HG02840 (cell line): ENCODE results near the gene URB1.
"Not testable (repeated sequence)": the region's sequence is repeated elsewhere in the genome, so short reads cannot be mapped to it uniquely, and the experiment has no call there.

Experiments used
- ATAC-seq: cut with Tn5 transposase; IDR thresholded peaks from one replicate; pipeline ENCODE4 v1.9.1; 2021; ENCODE audit warnings: mild to moderate bottlenecking, moderate library complexity, moderate number of reproducible peaks; ENCODE audit not compliant: unreplicated experiment, low FRiP score

URB1 gene, protein sequence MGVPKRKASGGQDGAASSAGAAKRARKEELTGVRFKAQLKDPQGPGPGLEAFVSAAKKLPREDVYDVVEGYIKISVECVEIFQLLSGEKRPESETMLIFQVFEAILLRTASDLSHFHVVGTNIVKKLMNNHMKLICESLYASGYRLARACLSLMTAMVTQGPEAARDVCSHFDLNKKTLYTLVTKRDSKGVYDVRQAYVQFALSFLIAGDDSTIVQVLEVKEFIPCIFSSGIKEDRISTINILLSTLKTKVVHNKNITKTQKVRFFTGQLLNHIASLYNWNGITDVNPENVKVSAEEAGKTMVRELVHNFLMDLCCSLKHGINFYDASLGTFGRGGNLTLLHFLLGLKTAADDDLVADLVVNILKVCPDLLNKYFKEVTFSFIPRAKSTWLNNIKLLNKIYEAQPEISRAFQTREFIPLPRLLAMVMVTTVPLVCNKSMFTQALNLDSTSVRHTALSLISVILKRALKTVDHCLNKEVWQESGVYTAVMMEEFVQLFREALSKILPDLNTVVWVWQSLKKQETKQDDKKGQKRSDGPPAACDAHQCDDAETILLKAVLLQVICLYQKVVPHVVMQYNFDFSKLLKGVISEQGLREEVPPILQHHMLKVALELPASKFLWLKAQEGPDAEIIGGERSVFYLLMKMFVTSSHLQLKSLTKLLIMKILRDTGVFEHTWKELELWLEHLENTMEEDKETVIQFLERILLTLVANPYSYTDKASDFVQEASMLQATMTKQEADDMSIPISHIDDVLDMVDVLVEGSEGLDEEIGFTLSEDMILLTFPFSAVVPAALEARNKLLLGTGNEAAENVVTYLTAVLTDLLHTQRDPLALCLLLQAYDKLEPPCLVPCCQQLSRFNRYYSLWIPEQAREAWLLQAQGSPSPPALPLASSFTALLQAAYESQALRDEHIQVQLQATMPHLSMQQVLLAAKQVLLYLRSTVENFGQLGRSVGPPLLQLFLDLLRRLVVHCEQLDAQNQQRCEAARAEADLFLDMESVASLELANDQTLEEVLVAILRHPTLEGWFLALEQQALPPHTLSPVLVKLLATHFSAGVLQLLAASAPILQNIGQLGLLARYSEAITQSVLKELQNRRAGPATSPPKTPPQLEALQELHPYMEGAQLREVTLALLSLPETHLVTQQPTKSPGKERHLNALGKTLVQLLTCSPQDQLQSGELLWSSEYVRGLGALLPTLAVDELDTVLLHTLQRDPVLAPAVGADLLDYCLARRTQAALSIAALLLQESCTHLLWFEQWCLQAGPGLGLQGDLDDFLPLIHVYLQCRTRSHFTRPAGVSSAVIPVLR (N-terminal part only)

DNA sequence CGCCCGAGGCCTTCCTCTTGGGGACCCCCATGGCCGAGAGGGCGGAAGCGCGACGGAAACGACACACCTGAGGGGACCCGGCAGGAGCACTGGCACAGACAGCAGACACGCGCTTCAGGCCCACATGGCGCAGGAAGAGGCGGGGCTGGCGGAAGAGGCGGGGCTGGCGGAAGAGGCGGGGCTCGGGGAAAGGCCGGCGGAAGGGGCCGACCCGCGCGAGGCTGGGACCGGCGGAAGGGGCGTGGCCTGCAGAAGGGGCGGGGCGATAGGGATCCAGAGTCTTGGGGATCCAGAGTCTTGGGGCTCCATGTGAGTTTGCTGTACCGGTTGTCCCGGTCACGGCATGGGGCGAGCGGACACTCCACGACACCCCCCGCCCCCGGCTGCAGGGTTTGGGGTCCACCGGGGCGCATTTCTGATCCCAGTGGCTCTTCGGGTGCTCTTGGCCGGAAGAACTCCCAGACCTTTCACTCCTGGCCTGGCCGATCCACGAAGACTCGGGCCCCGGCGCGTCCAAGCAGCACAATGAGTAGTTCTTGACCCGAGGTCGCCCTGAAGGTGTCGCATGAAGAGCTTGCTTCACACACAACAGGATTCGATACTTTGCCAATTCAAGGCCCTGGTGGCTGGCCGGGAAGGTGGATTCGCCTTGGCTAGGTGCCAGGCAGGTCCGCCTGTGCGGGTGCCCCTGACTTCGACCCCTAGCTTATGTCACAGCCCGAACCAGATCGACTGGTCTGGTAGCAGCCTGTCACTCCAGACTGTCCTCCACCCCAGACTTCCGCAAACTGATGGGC lies at the start of gene URB1:
TSS of gene URB1 (minus strand) at position 133 of the 797 bp plus-strand sequence. CDS start at position 31, 102 bp downstream.
- ATAC-seq = peak; percentile 85

DNA sequence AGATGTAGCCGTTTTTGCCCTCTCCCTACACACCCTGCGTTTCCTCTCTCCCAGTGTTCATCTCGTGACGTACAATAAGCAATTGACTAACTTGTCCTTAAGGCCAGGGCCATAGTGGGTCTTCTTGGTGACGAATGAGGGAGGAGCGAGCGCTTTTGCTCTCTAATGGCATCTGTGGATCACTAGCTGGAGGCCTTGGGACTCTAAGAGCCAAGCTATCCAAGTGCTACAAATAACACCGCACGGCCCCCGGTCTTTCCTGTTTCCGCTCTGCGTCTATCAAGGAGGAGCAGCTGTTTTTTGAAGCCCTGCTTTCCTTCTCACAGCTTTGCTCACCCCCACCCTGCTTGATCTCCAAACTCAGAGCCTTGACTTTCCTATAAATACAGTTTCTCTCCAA lies 44.9 kb upstream of the URB1 start:
- no peak for ATAC-seq

DNA sequence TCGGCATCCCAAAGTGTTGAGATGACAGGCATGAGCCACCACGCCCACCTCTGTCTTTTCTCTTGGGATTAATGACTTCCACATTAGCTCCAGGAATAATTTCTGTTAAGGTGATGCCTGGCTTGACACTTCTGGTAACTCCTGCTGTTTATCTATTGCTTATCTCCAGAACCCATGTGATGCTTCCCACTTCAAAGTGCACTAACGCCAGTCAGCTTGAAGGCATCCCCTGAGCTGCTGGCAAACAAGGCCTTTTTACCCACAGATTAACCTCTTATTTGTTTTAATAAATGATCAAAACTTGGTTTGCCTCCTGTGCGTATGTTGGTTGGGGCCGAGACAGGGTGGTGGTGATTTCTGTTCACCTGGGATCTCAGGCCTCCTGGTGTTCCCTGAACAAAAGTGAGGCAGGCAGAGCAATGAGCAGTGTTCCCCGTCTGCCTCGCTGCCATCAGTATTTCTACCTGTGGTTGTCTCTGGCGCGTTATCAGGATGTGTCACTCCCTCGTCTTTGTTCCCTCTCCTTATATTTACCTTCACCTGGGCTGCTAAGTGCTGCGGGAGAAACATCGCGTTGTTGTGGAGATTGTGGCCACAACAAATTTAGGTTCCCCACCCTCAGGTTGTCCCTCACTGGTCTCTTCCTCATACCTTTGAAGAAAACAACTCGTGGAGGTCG lies 40.3 kb upstream of the URB1 start:
- not testable (repeated sequence) for ATAC-seq

DNA sequence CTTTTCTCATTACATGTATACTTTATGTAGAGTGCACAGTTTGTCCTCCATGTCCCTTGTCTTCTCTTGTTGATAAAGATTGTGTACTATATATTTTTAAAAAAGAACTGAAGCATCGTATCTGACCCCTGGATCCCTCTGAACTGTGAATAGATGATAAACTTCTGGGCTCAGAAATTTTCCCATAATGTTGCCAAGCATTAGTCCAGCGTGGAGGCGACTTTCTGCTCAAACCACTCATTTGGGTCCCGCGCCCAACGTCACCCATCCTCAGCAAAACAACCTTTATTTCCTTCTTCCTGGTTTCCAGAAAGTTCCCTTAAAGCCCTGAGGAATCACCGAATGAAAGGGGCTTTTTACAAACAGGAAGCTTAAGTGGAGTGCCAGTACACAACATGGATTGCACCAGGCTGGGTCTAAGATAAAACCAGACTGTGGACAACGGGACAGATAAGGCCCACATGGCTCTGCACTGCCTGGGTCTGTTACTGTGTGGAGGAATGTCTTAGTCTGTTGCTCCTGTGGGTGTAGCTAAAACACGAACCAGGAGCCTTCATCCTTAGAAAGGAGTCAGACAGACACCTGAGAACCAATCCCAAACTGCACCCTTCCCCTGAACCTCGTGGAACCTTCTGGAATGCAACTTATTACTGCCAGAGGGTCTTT lies 35.3 kb upstream of the URB1 start:
- ATAC-seq = no peak

DNA sequence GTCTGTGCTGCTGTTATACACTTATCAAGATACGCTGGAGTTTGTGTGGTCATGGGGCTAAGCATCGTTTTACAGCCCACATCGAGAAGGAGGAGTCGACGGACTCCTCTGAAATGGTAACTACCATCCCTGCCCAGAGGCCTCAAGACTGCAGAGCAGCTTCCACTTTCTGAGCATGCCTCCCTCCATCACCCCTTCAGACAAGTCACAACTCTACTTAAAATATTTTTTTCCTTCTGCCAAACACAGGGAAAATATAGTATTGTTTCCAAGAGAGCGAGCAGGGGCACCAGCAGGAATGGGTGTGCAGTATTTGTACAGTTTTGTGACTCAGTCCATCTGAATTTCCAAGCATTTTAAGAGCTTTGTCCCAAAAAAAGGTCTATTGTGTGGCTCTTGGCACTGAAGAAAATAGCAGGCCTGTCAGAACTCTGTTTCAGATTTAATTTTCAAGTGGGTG lies 33.8 kb upstream of the URB1 start:
- ATAC-seq = no peak

DNA sequence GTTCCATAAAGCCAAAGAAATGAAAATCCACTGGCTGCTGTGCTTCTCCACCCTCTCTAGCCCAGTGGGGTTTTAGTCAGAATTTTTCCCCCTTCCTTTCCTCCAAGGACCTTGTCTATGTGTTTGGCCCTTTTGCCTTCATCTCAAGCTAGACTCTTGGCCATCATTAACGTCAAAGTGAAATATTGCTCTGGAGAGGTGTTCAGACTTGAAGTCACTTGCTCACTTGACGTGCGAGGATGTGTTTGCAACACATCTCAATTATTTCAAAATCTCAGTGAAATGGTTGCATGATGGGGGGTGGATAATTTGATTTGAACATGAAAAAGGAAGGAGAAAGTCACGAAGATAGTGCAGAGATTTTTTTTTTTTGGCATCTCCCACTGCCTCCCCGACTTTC lies 33.3 kb upstream of the URB1 start:
- no peak for ATAC-seq

DNA sequence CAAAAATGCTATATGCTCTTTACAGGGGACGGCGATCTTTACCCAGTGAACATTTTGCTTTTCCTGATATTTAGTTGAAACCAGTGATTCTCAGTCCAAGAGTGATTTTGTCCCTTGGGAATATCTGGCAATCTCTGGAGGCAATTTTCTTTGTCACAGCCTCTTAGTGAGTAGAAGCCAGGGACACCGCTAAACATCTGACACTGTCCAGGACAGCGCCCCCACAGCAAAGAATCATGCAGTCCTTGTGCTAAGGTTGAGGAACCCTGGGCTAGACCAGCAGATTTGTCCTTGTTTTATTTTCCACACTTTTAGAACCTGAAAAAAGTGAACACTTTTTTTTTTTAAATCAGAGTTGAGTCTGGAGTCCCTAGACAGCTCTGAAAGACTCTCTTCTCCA lies 32.8 kb upstream of the URB1 start:
- no peak for ATAC-seq

DNA sequence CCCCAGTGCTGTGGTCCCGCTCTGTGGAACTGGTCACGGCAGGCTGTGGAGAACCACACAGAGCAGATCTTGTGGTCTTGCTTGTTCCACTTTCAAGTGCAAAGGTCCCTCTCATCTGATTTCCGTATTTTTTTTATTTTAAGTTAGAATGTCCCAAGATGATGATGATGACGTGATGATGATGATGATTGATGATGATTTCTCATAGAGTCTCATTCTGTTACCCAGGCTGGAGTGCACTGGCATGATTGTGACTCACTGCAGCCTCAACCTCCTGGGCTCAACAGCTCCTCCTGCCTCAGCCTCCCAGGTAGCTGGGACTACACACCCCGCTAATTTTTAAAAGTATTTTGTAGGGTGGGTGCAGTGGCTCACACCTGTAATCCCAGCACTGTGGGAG lies 31.9 kb upstream of the URB1 start:
- no peak for ATAC-seq

DNA sequence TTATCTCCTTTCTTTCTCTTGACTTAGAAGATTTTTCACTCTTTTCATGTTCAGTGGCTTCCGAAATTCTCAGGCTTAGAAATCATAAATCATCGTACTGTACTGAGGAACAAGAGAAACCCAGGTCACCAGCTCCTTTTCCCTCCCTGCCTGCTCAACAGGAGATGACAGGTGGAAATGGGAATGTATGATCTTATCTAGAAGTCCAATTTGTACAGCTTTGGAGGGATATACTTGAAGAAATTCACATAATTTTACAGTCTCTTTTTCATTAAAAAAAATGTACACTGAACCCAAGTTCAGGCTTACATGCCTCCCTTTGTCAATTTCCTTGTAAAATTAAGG lies 31.4 kb upstream of the URB1 start:
- no peak for ATAC-seq

DNA sequence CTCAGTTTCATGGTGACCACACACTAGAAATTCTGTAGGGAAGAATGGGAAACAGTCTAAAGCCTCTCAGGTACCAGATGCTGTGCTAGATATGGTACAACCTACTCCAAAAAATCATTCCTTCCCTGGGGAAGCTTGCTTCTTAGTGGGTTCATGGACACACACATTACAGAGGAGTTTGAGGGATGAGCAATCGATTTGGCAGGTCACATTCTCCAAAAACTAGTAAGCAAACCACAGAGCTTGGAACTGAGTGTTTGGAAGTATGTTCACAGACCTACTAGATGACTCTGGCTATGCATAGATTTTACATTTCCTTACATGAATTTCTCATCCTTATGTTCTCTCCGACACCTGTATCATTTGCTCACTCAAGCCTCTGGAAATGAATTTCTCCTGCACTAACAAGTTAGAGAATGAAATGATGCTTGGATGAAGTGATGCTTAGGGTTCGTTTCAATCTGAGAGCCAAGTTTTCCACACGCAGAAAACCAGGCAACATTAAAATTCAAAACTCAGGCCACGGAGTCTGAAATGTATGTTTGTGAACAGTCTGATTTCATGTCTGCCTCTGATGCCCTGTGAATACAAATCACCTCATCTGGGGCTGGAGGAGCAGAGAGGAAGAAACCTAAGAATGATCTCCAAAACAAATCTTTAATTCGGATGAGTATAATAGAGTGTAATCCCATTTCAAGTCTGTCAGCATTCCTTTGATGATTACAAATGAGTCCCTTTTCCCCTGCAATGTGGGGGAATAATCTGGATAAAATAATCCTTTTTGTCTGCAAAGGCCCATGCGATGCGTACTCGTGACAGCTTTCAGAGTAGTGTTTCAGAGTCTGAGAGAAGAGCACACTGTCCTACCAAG lies 30.7 kb upstream of the URB1 start:
- no peak for ATAC-seq

DNA sequence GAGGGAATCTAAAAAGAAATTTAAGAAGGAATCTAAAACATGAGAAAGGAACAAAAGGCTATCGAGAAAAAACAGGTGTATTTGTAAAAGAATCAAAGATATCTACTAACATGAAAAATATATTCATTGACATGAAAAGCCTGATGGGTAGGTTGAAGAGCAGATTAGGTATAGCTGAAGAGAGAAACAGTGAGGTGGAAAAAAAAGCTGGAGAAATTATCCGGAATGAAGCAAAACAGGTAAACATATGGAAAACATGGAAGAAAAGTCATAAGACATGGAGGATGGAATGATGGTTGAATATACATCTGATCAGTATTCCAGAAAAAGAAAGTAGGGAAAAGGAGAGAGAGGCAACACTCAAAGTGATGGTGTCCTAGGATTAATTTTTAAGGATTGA lies 29.3 kb upstream of the URB1 start:
- no peak for ATAC-seq

DNA sequence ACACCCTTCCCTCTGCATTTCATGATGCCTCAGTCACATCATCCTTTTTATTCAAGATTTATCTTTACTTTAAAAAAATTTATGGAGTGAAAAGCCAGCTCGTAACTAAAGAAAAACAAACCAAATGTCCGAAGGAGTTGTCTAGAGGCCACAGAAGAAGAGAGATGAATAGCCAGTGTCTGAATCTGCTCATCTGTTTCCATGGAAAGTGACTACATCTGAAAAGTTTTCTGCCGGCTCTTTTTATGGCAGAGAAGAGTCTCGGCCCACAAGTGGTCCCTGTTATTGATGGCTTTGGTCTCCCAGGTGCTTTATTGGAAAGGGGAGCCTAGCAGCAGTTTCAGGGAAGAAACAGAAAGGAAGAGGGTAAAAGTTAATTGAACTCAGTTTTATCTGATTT lies 25.3 kb upstream of the URB1 start:
- ATAC-seq = no peak

DNA sequence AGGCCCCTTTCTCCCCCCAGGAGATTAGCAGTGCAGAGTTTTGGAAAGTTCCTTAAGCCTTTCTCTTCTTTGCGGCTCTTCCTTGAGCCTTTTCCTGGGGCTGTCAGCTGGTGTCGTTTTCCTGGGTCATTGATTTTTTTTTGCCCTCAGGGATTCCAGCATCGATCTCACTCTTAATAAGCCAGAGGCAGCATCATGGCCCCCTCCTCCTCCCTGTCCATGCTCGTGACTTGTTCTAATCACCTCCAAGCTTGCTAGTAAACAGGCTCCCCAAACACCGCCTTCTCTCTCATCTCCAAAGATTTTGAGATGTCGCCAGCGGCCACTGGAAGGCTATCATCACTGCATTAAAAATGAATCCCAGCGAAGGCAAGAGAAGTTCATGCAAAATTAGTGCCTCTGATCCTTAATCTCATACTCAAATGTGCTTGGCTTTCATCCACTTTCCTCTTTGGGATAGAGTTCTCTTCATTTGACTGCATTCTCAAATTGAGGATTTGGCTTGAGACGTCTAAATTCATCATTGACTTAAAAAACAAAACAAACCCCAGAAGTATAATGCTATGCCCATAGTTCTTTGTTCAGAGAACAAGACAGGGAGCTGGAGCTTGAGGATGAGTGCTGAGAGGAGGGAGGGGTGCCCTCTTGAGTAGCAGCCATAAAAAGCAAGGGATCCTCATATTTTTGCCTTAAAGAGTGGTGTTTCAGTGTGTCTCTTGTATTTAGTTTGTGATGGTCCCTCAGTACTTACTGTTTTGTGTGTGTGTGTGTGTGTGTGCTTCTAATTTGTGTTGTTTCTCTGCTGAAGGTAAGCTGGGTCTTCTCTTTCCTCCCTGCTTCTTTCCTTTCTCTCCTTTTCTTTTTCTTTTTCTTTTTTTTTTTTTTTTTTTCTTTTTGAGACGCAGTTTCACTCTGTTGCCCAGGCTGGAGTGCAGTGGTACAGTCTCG lies 22.9 kb upstream of the URB1 start:
- no peak for ATAC-seq

DNA sequence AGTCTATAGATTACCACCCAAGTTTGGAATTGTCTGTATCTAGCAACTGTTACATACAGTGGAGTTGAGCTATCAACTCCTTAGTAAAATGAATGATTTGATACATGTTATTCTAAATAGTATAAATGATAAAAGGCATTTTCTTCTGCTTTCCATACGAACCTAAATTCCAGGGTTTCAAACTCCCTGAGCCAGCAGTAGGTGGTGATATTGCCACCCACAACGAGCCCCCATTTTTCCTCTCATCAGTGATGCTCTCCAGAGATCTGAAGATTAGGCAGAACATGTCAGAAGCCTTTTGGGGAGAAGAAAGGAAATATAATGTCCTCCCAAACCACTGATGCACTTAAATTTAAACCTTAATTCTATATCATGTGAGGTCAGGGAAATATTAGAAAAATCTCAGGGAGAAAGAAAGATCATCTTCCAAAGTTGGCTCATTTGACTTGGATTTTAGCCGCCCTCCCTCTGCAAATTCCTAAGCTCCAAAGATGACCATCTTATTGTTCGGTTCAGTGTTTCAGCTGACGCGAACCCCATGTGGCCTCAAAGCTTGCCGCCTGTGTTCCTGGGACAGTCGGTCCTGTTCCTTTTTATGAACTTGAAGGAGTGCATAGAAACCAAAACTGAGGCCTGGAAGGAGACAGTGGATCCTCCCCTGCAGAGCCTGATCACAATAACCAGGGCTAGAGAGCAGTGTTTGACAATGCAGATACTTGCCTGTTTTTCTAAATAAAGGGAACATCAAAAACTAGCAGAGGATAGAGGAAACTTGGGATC lies 22.0 kb upstream of the URB1 start:
- no peak for ATAC-seq

DNA sequence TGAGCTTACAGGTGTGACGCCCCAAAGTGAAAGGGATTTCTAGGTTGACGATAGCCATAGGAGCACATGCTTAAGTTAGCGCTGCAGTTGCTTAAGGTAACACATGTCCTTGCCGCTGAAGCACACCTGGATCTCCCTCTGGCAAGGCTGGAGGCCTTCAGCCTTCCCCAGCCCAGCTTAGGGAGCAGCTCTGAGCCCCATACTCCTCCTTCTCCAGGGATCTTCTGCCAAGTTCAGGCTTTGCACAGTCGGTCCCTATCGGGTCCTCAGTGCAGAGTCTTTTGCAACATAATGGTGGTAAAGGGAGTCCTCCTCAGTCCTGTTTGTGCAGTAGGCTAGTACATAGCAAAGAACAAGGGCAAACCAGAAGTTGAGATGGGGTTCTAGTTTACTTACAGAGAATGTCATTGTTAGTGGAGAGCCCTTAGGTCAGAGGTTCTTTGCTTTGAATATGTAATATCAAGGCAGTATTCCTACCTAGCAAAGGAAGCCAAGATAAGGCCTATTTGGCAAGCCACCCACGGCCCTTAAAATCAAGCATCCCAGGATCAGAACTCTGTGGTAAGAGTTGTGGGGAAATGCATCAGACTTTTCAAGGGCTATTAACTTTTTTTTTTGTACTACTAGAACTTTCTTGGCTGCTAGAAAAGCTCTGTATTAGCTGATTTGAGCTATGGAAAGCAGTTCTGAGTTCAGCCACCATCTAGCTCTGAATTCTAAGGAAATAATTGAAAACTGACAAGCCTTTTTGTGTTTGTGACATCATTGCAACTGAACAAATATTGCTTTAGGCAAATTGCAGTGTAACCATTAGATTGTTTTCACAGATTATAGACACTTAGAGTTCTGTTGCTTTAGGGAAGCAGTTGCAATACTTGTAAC lies 21.1 kb upstream of the URB1 start:
- no peak for ATAC-seq
